Kidney tubule cell (primary cell): ENCODE data around the gene LIPK.
"Not testable (repeated sequence)": the region's sequence is repeated elsewhere in the genome, so short reads cannot be mapped to it uniquely, and the experiment has no call there.

Source experiments
- DNase-seq: peaks from one replicate; pipeline ENCODE4 v3.0.0-alpha.2; 2018; ENCODE audit warnings: low spot score

The LIPK gene, protein sequence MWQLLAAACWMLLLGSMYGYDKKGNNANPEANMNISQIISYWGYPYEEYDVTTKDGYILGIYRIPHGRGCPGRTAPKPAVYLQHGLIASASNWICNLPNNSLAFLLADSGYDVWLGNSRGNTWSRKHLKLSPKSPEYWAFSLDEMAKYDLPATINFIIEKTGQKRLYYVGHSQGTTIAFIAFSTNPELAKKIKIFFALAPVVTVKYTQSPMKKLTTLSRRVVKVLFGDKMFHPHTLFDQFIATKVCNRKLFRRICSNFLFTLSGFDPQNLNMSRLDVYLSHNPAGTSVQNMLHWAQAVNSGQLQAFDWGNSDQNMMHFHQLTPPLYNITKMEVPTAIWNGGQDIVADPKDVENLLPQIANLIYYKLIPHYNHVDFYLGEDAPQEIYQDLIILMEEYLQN

GRCh38 chr10:88705958-88706357 lies at the start of gene LIPK:
LIPK (plus strand) TSS chr10:88706249; CDS start chr10:88724544, 18,295 bp downstream.
- no peak for DNase-seq

GRCh38 chr10:88657901-88658300 lies 48.1 kb upstream of the LIPK start:
- peak; percentile 48 for DNase-seq

- DNase-seq: no peak
Measured at GRCh38 chr10:88659725-88660597, 46.1 kb upstream of the LIPK start.

DNA sequence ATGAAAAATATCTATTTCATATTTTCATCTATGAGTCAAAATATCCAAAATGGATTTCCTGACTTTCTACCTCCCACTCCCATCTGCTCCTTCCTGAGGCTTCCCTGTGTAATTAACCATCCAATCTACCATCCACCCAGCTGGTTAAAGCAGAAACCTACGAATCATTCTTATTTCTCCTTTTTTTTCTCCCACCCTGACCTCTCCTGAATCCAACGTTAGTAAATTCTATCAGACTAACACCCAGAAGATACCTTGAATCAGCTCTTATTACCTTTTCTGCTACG lies 45.5 kb upstream of the LIPK start:
- DNase-seq: no peak

DNA sequence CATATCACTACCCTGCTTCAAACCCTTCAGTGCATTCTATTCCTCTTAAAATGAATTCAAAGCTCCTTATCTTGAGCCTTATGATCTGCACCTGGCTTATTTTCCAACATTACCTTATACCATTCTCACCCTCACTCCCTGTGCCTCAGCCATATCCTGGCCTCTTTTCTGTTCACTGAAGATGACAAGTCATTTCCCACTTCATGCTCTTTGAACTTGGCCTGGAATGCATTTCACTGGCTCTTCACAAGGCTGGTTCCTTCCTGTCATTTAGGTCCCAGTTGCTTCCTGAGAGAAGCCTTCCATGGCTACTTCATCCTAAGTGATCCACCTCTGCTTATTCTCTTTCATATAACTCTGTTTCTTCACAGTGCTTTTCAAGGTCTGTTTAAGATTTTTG lies 45.0 kb upstream of the LIPK start:
- peak; percentile 57 for DNase-seq

GRCh38 chr10:88661577-88661976 lies 44.5 kb upstream of the LIPK start:
- DNase-seq: no peak

DNA sequence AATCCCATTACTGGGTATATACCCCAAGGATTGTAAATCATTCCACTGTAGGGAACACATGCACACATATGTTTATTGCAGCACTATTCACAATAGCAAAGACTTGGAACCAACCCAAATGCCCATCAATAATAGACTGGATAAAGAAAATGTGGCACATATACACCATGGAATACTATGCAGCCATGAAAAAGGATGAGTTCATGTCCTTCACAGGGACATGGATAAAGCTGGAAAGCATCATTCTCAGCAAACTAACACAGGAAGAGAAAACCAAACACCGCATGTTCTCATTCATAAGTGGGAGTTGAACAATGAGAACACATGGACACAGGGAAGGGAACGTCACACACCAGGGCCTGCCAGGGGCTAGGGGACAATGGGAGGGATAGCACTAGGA lies 42.9 kb upstream of the LIPK start:
- not testable (repeated sequence) for DNase-seq

DNA sequence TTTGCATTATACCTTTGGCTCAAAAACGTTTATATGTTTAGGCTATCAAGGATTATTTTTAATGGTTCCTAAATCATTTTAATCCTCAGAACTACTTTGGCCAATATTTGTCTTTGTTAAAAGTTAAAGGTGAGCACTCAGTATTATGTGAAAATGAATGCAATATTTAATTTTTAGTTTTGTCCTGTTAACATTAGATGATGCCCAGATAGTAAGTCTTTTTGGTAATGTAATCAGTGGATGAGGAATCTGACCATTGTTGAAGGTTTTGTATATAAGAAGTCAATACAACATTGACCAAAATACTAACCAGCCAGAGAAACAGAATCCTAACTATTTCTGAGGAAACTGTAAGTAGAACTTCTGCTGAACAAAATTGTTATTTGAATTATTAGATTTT lies 41.9 kb upstream of the LIPK start, which contains the start of gene LIPF:
Gene LIPF (plus strand): TSS at position 301 of the 400 bp plus-strand sequence. CDS start 2,856 bp downstream, outside the sequence.
- no peak for DNase-seq

GRCh38 chr10:88668465-88668864 lies 37.6 kb upstream of the LIPK start:
- no peak for DNase-seq

- DNase-seq: peak; percentile 4
Measured at GRCh38 chr10:88670497-88670896, 35.6 kb upstream of the LIPK start.

DNA sequence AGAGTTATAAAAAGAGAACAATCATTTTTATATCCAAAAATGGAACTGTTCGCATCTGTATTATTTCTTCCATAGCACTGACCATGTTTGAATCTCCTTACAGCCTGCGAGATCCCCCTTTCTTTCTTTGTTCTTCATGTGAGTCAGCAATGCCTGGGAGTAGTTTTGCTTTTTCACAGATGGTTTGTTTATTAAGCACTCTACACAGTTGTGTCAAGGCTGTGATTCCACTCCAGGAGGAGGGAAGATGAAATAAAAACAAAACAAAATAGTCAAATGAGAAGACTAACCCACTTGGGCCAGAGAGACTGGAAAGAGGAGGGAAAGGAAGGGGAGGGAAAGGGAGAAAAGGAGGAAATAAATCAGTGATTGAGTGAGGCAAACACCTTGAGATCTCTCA lies 34.0 kb upstream of the LIPK start:
- DNase-seq: peak; percentile 82

GRCh38 chr10:88676283-88677060 lies 29.6 kb upstream of the LIPK start:
- DNase-seq: no peak

DNA sequence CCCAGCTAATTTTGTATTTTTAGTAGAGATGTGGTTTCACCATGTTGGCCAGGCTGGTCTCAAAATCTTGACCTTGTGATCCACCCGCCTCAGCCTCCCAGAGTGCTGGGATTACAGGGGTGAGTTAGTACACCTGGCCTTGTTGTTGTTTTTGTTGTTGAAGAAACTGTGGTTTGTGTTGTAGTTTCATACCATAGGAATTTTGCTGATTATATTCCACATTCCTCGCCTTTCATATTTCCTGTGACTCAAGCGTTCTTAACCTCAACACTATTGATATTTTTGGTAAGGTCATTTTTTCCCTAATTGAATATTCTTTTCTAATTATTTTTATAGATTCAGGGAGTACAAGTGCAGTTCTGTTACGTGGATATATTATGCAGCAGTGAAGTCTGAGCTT lies 25.1 kb upstream of the LIPK start:
- no peak for DNase-seq

DNA sequence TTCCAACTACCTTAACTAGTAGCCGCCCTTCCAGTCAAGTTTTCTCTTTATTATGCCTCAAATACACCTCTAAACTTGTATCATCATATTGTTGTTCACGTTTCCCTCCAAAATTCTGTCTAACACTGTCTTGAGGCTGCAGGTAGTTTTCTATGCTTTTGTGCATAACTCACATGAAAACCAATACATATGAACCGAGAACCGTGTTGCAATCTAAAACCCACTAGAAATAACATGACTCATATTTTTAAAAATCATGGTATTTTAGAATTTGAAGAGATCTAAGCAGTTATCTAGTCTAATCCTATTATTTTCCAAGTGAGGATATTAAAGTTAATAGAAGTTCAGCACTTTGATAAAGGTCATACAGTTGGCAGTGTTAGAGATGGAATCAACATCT lies 23.6 kb upstream of the LIPK start:
- no peak for DNase-seq

GRCh38 chr10:88687853-88688467 lies 18.1 kb upstream of the LIPK start:
- DNase-seq: peak; percentile 32

DNA sequence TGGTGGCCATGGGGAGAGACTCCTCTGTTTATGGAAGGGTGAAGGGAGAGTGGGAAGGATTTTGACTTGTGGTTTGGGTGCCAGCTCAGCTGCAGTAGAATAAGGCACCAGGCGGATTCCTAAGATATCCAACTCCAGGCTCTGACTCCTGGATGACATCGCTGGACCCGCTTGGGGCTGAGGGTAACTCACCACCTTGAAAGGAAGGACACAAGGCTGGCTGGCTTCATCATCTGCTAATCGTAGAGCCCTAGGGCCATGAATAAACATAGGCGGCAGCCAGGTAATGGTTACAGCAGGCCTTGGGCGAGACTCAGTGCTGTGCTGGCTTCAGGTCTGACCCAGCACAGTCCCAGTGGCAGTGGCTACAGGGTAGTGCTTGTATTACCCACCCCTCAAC lies 16.7 kb upstream of the LIPK start:
- DNase-seq: peak; percentile 42

GRCh38 chr10:88693392-88694020 lies 12.5 kb upstream of the LIPK start:
- no peak for DNase-seq

DNA sequence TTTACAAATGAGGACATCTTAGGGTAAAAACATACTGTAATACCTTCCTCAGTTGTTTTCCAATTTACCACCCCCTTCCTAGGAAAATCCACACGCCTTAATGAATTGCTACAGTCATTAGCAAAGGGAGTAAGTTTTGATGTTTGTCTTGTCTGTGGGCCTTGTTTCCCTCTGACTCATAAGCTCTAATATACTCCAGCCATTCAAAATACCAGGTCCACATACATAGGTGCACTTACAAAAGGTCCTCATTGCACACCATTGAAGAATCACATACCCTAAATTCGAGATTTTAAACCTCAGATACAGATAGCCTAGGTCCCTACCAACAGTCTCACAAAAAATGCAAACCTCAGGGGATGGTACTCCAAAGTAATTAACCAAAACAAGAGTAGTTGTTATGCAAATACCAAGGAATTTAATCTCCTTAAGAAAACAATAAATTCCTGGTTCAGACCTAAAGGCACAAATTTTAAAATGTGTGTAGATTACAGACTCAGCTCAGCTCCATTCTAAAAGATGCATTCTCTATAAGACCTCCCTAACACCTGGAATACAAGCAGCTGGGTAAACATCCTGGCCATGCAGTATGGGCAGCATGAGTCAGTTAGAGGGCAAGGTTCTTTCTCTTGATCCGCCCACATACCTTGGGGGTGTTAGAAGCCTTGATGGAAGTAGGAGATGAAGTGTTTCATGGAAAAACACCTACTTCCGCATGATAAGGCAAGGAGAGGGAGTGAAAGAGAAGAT lies 3.0 kb upstream of the LIPK start:
- DNase-seq: peak; percentile 85

- DNase-seq: peak; percentile 87
Measured at GRCh38 chr10:88707429-88708155, 1.5 kb downstream of the LIPK start.

DNA sequence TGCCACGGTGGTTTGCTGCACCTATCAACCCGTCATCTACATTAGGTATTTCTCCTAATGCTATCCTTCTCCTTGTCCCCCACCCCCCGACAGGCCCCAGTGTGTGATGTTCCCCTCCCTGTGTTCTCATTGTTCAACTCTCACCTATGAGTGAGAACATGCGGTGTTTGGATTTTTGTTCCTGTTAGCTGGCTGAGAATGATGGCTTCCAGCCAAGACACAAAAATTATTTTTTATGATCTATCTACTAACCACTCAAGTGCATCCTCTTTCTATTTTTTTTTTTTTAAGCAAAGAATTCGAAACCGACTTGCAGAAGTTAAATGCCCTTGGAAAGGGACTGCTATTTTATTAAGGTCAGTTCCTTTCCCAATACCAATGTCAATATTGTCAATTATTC lies 3.3 kb downstream of the LIPK start:
- DNase-seq: not testable (repeated sequence)
